CD4-positive, CD25-positive, alpha-beta regulatory T cell (primary cell): ENCODE results near the gene GP5. TPM values are rescaled to one million over a fixed set of nuclear protein-coding genes. Genes with fewer than 3 reads are reported as not detected.

Experiments
- ATAC-seq, 2 donors: fragments of 150-1000 bp; cut with Tn5 transposase; one replicate each; pipeline ENCODE4 v1.10.0; 2021; ENCODE audit warnings: low read depth in 2 of 2, moderate number of reproducible peaks in 2 of 2, moderate library complexity in 1 of 2
- DNase-seq, 3 donors: peaks; one replicate each; pipeline versions ENCODE4 v3.0.0 to v3.0.0-alpha.2; 2012 to 2022; ENCODE audit warnings: mixed read lengths in 1 of 3
- H3K27ac ChIP-seq: one replicate; pipeline ENCODE4 v1.7.0; 2013; ENCODE audit warnings: mild to moderate bottlenecking, low read length; ENCODE audit not compliant: insufficient read depth, poor library complexity, severe bottlenecking
- H3K27me3 ChIP-seq: one replicate; pipeline ENCODE4 v1.7.0; 2013; ENCODE audit warnings: low read length; ENCODE audit not compliant: control insufficient read depth, insufficient read depth
- H3K36me3 ChIP-seq: one replicate; pipeline ENCODE4 v1.7.0; 2013; ENCODE audit warnings: mild to moderate bottlenecking, low read length, moderate library complexity; ENCODE audit not compliant: control insufficient read depth, insufficient read depth
- H3K4me1 ChIP-seq: 2 replicates; pipeline ENCODE4 v1.7.0; 2013; ENCODE audit warnings: mild to moderate bottlenecking, low read length; ENCODE audit not compliant: insufficient read depth, control insufficient read depth, poor library complexity, severe bottlenecking
- H3K4me3 ChIP-seq: one replicate; pipeline ENCODE4 v1.7.0; 2013; ENCODE audit warnings: low read depth, mild to moderate bottlenecking, low read length, moderate library complexity
- H3K9me3 ChIP-seq, 2 experiments: 1 replicate in 1 of 2; 2 replicates in 1 of 2; pipeline ENCODE4 v1.7.0; 2013; ENCODE audit warnings: low read length in 2 of 2, mild to moderate bottlenecking in 1 of 2, moderate library complexity in 1 of 2; ENCODE audit not compliant: control insufficient read depth in 2 of 2
- H3K27ac Mint-ChIP-seq, 3 donors: one replicate each; pipeline ENCODE4 v1.8.0; 2020 to 2022; ENCODE audit warnings: mild to moderate bottlenecking in 3 of 3, mixed read lengths in 3 of 3, moderate library complexity in 2 of 3
- H3K27me3 Mint-ChIP-seq: one replicate; pipeline ENCODE4 v1.8.0; 2022; ENCODE audit warnings: mild to moderate bottlenecking, mixed read lengths
- H3K36me3 Mint-ChIP-seq: one replicate; pipeline ENCODE4 v1.8.0; 2020; ENCODE audit warnings: mixed read lengths
- H3K4me1 Mint-ChIP-seq, 4 donors: one replicate each; pipeline ENCODE4 v1.8.0; 2020 to 2022; ENCODE audit warnings: mixed read lengths in 4 of 4, mild to moderate bottlenecking in 1 of 4
- H3K4me3 Mint-ChIP-seq, 4 donors: one replicate each; pipeline ENCODE4 v1.8.0; 2020 to 2022; ENCODE audit warnings: mild to moderate bottlenecking in 4 of 4, mixed read lengths in 4 of 4, moderate library complexity in 3 of 4
- H3K9me3 Mint-ChIP-seq, 7 donors: one replicate each; pipeline ENCODE4 v1.8.0; 2020 to 2022; ENCODE audit warnings: mixed read lengths in 7 of 7, mild to moderate bottlenecking in 3 of 7, moderate library complexity in 2 of 7
- polyA plus RNA-seq, 4 donors: library from polyadenylated mRNA; unstranded; fragments of 300-500 nt; fragmentation: Illumina TruSeq; gene quantifications; one replicate each; pipeline ENCODE4 v1.2.3, GENCODE V29; 2021
- total RNA-seq: library from RNA; stranded (reverse); gene quantifications from one replicate; pipeline ENCODE4 v1.2.3, GENCODE V29; 2022

Gene GP5
- total and polyA plus RNA-seq, 5 donors from 2014 or later, result 0.41 to 2.7 (median 1.4) TPM

DNA sequence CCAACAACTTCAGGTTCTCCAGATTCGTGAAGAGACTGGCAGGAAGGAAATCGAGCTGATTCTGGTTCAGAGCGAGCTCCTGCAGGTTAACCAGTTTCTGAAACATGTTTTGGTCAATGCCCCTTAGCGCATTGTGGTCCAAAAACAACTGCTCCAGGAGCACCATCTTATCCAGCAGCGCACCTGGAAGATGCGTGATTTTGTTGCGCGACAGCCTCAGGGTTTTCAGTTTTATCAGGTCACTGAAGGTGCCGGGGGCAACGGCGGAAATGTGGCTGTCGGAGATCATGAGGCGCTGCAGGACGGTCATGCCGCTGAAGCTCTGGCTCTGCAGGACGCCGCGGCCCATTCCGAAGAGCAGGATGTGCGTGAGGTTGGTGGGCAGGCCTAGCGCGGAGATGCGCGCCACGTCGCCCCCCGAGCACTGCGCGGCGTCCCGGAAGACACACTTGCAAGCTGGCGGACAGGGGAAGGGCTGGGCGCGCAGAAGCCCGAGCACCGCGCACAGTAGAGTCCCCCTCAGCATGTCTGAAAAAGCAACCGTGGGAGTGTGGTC lies 1.2 kb downstream of the GP5 start:
- Mint-ChIP-seq H3K27ac (peak overlapping the region in 1 of 3 donors; percentile 72), H3K9me3 (peaks cover 0 to 1% (median 0%) of the 10 kb centered on the region in 7 donors), H3K27me3 (peaks cover 37% of the 10 kb centered on the region), H3K4me3 (peak overlapping the region; percentile 75 to 92 (median 86)), H3K4me1 (peaks cover 14 to 46% (median 30%) of the 10 kb centered on the region in 4 donors), H3K36me3 (no peaks in the 10 kb centered on the region)
- H3K27ac ChIP-seq, result no peak overlapping the region
- H3K27me3 ChIP-seq, result peaks cover 16% of the 10 kb centered on the region
- peak in 2 of 3 donors; percentile 9 to 78 for DNase-seq
- peak overlapping the region; percentile 77 for H3K4me3 ChIP-seq
- no peaks in the 10 kb centered on the region for H3K36me3 ChIP-seq
- no peaks in the 10 kb centered on the region for H3K9me3 ChIP-seq
- ATAC-seq, result peak; percentile 25 to 28
- H3K4me1 ChIP-seq, result peaks cover 30% of the 10 kb centered on the region

GRCh38 chr3:194396859-194397756 lies 2.0 kb downstream of the GP5 start:
- Histone ChIP-seq H3K27ac (peak overlapping the region; percentile 5), H3K9me3 (no peaks in the 10 kb centered on the region), H3K36me3 (no peaks in the 10 kb centered on the region), H3K4me1 (peaks cover 30% of the 10 kb centered on the region), H3K4me3 (peak overlapping the region; percentile 77), H3K27me3 (peaks cover 16% of the 10 kb centered on the region)
- peak; percentile 50 to 53 for ATAC-seq
- H3K36me3 Mint-ChIP-seq, result no peaks in the 10 kb centered on the region
- DNase-seq, result peak in 2 of 3 donors; percentile 38 to 80
- H3K9me3 Mint-ChIP-seq, result peaks cover 0 to 1% (median 0%) of the 10 kb centered on the region in 7 donors
- H3K27ac Mint-ChIP-seq, result peak overlapping the region; percentile 51 to 92 (median 72)
- H3K4me3 Mint-ChIP-seq, result peak overlapping the region; percentile 75 to 92 (median 86)
- H3K27me3 Mint-ChIP-seq, result peaks cover 37% of the 10 kb centered on the region
- H3K4me1 Mint-ChIP-seq, result peaks cover 16 to 46% (median 30%) of the 10 kb centered on the region in 4 donors

GRCh38 chr3:194396539-194396858 lies 2.6 kb downstream of the GP5 start:
- no peak for DNase-seq
- Mint-ChIP-seq H3K4me3 (peak overlapping the region; percentile 53 to 84 (median 76)), H3K27me3 (peaks cover 39% of the 10 kb centered on the region), H3K27ac (peak overlapping the region in 1 of 3 donors; percentile 32), H3K36me3 (no peaks in the 10 kb centered on the region), H3K9me3 (peaks cover 0 to 1% (median 0%) of the 10 kb centered on the region in 7 donors), H3K4me1 (peaks cover 16 to 46% (median 30%) of the 10 kb centered on the region in 4 donors)
- H3K9me3 ChIP-seq, result no peaks in the 10 kb centered on the region
- ATAC-seq, result no peak
- H3K4me3 ChIP-seq, result no peak overlapping the region
- H3K36me3 ChIP-seq, result no peaks in the 10 kb centered on the region
- H3K27me3 ChIP-seq, result peaks cover 16% of the 10 kb centered on the region
- H3K4me1 ChIP-seq, result peaks cover 30% of the 10 kb centered on the region
- peak overlapping the region; percentile 5 for H3K27ac ChIP-seq

DNA sequence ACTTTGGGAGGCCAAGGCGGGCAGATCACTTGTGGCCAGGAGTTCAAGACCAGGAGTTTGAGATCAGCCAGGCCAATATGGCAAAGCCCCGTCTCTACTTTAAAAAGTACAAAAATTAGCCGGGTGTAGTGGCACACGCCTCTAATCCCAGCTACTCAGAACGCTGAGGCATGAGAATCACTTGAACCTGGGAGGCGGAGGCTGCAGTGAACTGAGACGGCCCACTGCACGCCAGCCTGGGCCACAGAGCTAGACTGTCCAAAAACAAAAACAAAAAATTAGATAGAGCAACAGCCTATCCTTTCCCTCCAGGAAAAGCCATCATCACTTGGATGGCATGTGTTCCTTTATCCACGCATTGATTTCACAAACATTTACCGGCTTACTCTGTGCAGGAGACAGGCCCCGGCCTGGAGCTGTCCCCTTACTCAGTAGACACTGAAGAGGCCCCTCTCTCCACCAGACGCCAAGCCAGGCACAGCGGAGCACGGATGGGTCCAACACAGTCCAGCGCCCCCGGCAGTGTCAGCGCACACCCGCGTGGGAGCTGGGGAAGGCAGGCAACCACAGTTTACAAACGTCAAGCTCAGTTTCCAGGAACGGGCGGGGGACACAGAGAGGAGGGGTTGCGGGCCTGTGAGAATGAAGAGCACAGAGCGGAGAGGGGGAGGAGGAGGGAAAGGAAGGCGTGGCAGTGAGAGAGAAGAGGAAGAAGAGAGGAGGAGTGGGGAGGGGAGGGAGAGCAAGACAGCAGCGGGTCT lies 3.1 kb downstream of the GP5 start:
- ATAC-seq, result peak; percentile 54 to 70
- Mint-ChIP-seq H3K9me3 (peaks cover 0 to 2% (median 1%) of the 10 kb centered on the region in 7 donors), H3K4me3 (peak overlapping the region; percentile 53 to 84 (median 80)), H3K36me3 (no peaks in the 10 kb centered on the region), H3K27me3 (peaks cover 44% of the 10 kb centered on the region), H3K27ac (no peak overlapping the region), H3K4me1 (peaks cover 16 to 46% (median 30%) of the 10 kb centered on the region in 4 donors)
- Histone ChIP-seq H3K4me1 (peaks cover 30% of the 10 kb centered on the region), H3K4me3 (no peak overlapping the region), H3K27ac (no peak overlapping the region), H3K9me3 (peaks cover 2% of the 10 kb centered on the region in 2 experiments), H3K36me3 (no peaks in the 10 kb centered on the region), H3K27me3 (peaks cover 16% of the 10 kb centered on the region)
- peak in 2 of 3 donors; percentile 41 to 92 for DNase-seq

- Mint-ChIP-seq H3K4me3 (peak overlapping the region in 3 of 4 donors; percentile 46 to 82 (median 53)), H3K27ac (peak overlapping the region in 1 of 3 donors; percentile 94), H3K27me3 (peaks cover 50% of the 10 kb centered on the region), H3K36me3 (no peaks in the 10 kb centered on the region), H3K9me3 (peaks cover 0 to 8% (median 1%) of the 10 kb centered on the region in 7 donors), H3K4me1 (peaks cover 16 to 45% (median 30%) of the 10 kb centered on the region in 4 donors)
- peaks cover 5 to 6% of the 10 kb centered on the region in 2 experiments for H3K9me3 ChIP-seq
- ATAC-seq, result no peak
- H3K27ac ChIP-seq, result no peak overlapping the region
- DNase-seq, result peak in 1 of 3 donors; percentile 34
- no peak overlapping the region for H3K4me3 ChIP-seq
- peaks cover 16% of the 10 kb centered on the region for H3K27me3 ChIP-seq
- H3K36me3 ChIP-seq, result no peaks in the 10 kb centered on the region
- H3K4me1 ChIP-seq, result peaks cover 30% of the 10 kb centered on the region
Measured at GRCh38 chr3:194395212-194395611, 3.9 kb downstream of the GP5 start.

DNA sequence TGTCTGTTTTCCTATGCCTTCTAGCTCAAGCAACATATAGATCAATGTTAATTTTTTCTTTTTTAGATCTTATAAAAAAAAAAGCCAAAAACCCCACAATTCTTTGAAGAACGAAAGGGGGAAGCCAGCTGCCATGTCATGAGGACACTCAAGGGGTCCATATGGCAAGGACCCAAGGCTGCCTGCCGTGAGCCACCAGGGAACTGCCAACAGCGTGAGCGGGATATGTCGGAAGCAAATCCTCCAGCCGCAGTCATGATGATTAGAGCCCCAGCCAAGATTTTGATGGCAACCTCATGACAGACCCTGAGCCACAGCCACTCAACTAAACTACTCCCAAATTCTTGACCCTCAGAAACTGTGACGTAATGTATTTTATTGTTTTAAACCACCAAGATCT lies 6.5 kb downstream of the GP5 start:
- H3K27ac ChIP-seq, result no peak overlapping the region
- no peak overlapping the region for H3K4me3 ChIP-seq
- Mint-ChIP-seq H3K4me1 (peaks cover 3 to 24% (median 13%) of the 10 kb centered on the region in 4 donors), H3K9me3 (peaks cover 0 to 8% (median 1%) of the 10 kb centered on the region in 7 donors), H3K27ac (no peak overlapping the region), H3K4me3 (no peak overlapping the region), H3K27me3 (peaks cover 45% of the 10 kb centered on the region), H3K36me3 (no peaks in the 10 kb centered on the region)
- H3K4me1 ChIP-seq, result peaks cover 16% of the 10 kb centered on the region
- no peaks in the 10 kb centered on the region for H3K36me3 ChIP-seq
- ATAC-seq (no peak), DNase-seq (no peak)
- H3K9me3 ChIP-seq, result peaks cover 5 to 6% of the 10 kb centered on the region in 2 experiments
- peaks cover 8% of the 10 kb centered on the region for H3K27me3 ChIP-seq

DNA sequence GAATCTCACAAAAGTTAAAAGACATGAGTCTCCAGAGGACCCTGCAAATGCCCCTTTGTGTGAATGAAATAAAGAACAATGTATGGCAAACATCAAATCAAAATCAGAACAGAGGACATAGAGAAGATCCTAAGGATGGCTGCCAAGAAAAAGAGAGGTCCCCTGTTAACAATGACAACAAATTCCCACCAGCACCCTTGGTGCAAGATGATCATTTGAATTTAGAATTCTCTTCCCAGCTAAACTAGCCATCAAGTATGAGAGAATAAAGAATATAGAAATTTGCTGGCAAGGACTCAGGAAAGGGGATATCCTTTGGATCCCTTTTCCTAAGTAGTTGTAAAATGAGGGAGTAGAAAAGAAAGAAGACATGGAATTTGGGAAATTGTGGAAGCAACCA lies 8.2 kb downstream of the GP5 start:
- Histone ChIP-seq H3K36me3 (no peaks in the 10 kb centered on the region), H3K4me1 (no peaks in the 10 kb centered on the region), H3K27ac (no peak overlapping the region), H3K27me3 (peaks cover 7% of the 10 kb centered on the region), H3K9me3 (peaks cover 5 to 6% of the 10 kb centered on the region in 2 experiments), H3K4me3 (no peak overlapping the region)
- Mint-ChIP-seq H3K9me3 (peaks cover 0 to 8% (median 1%) of the 10 kb centered on the region in 7 donors), H3K27ac (no peak overlapping the region), H3K27me3 (peaks cover 38% of the 10 kb centered on the region), H3K4me3 (no peak overlapping the region), H3K36me3 (no peaks in the 10 kb centered on the region), H3K4me1 (peaks cover 0 to 10% (median 5%) of the 10 kb centered on the region in 4 donors)
- ATAC-seq (no peak), DNase-seq (no peak)
